GM12872 (cell line): ENCODE results near the gene NKAIN2.

ENCODE experiments used
- CTCF ChIP-seq: IDR thresholded peaks from 3 replicates; pipeline ENCODE4 v1.5.1; 2011; ENCODE audit warnings: low read depth, mild to moderate bottlenecking, low read length, moderate library complexity; ENCODE audit not compliant: insufficient read depth

Gene NKAIN2

GRCh38 chr6:124560873-124561567 is 757.4 kb downstream of the NKAIN2 start:
- no peak for TF ChIP-seq CTCF

DNA sequence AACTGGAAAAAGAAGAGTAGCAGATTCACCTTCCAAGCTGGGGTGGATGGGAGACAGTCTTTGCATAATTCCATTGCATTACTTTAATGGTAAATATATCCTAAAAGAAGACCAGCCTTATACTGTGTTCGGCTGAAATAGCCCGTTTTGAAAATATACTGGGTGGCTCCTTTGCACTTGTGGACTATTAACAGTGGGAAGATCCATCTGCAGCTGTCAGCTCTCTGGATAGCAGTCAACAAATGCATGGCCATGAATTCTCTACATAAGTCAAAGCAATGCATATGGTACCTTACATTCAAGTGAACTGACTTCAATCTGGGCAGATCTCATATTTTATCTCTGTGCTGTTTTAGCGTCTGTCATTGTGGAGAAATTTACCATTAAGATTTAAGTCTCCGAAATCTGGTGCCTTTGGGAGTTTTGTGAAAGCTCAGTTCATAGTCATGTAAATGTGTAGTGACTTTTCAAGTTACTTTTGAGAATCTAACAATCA is 758.0 kb downstream of the NKAIN2 start:
- no peak for TF ChIP-seq CTCF

GRCh38 chr6:124567401-124567800 is 763.7 kb downstream of the NKAIN2 start:
- no peak for TF ChIP-seq CTCF

DNA sequence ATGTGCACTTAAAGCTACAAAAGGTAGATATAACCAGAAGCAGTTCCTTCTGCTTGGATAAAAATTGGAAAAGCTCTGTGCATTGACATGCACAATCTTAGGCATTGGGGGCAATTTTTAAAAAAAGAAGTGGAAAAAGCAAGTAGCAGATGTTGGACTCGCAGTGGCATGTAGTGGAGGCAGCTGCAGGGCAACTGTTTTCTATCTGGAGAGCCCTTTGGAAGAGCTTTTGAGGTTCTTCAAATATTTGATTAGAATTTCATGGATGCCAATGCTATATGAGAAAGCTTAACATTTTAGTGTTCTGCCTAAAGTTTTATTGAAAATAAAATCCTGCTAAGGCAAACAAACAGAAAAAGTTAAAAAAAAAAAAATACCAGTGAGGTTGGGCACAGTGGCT is 770.3 kb downstream of the NKAIN2 start:
- TF ChIP-seq CTCF: no peak

- no peak for TF ChIP-seq CTCF
Measured at GRCh38 chr6:124577734-124578281, 774.1 kb downstream of the NKAIN2 start.

DNA sequence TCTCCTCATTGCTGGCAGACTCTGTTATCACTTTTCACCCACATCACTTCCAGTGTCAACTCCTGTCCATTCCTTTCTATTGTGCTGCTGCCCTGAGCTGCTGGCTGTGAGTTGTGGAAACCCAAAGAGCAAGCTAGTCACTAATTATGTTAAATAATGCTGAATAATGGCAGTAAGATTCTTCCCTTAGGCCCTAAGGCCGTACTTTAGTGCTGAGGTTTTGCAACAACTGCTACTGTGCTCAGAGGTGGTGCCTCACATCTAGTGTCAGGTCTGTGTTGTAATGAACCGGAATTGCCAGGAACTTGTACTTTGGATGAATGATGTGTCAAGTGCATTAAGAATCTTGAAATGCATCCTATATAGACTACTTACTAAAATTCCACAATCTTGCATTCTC is 786.3 kb downstream of the NKAIN2 start:
- TF ChIP-seq CTCF: no peak

- TF ChIP-seq CTCF: no peak
Measured at GRCh38 chr6:124599656-124600055, 796.0 kb downstream of the NKAIN2 start.
